Heart left ventricle (tissue), 13 donors: ENCODE measurements around the gene TBC1D10B.

Source experiments
- CTCF ChIP-seq, 12 donors: fragments of 200-600 bp; sonication (generic) in 4 of 12; IDR thresholded peaks; one replicate each; pipeline versions ENCODE4 v1.5.0 to v1.8.0; 2018 to 2022; ENCODE audit warnings: antibody characterized with exemption in 12 of 12, mild to moderate bottlenecking in 5 of 12
- POLR2A ChIP-seq, 2 donors: fragments of 450-650 bp; IDR thresholded peaks; one replicate each; pipeline ENCODE4 v1.6.1; 2017; ENCODE audit warnings: antibody characterized with exemption in 2 of 2, mild to moderate bottlenecking in 2 of 2, moderate library complexity in 2 of 2
- donor health status: ischemic (EF 13 %, LVEDD 7.1; RV severe dilation, severe dysfunction).
- donor health status: DM: no; HTN: yes; CAD: no.
- donor health status: DM: no; HTN: no; CAD: no.
- donor health status: ischemic (EF 25% LVEDD 6.9; RV normal size, moderate dysfunction).
- donor health status: ischemic (EF 25% LVEDD 5.7; RV mildly dilated, moderate dysfunction).
- donor health status: ischemic (EF 35%, LVEDD 5.7; RV mildly dilated, moderate dysfunction).
- donor health status: nonischemic (EF 11% LVEDD 7.7; RV severe dilation, severe dysfunction).
- donor health status: DM: yes; HTN: yes; CAD: no.
- donor health status: PGD.
- donor health status: ischemic (EF 29% LVEDD 5.4; RV normal size, mild dysfunction).
- donor health status: nonischemic (EF 23%, LVEDD 6.1; RV moderate dilation, normal function).

- TF ChIP-seq POLR2A (IDR thresholded peaks at IDR 0.05) (no peak), CTCF (IDR thresholded peaks at IDR 0.05) (no peak)
Measured at GRCh38 chr16:30368792-30369090, 1.6 kb downstream of the TBC1D10B start.
